ENCODE results near the gene EXD3.

The EXD3 gene

GRCh38 chr9:137307255-137308056, 115.5 kb downstream of the EXD3 start:
- Mint-ChIP-seq H3K27ac (no peak overlapping the region), H3K4me1 (peaks cover 6% of the 10 kb centered on the region), H3K36me3 (no peaks in the 10 kb centered on the region), H3K9me3 (no peaks in the 10 kb centered on the region), H3K4me3 (no peak overlapping the region)
- DNase-seq (ENCODE audit: low spot score in 2 of 2), result no peak
- no peak for ATAC-seq

- Mint-ChIP-seq H3K4me1 (peaks cover 6% of the 10 kb centered on the region), H3K36me3 (no peaks in the 10 kb centered on the region), H3K27ac (no peak overlapping the region), H3K4me3 (no peak overlapping the region), H3K9me3 (no peaks in the 10 kb centered on the region)
- DNase-seq (ENCODE audit: low spot score in 2 of 2) (no peak), ATAC-seq (no peak)
These were observed 116.1 kb downstream of the EXD3 start for GRCh38 chr9:137306850-137307254.

- no peak overlapping the region for H3K27ac Mint-ChIP-seq
These were observed 116.7 kb downstream of the EXD3 start for GRCh38 chr9:137306066-137306849.

DNA sequence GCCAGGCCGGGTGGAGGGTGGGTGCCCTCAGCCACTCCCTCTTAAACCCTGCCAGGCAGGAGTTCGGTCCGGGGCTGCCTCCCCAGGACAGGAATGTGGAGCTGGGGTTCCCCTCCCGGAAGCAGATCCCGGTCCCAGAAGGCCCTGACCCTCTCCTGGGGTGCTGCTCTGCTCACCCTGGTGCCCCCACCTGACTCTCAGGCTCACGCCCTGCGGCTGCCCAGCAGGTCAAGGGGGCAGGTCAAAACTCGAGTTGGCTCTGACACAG, 117.2 kb downstream of the EXD3 start:
- peaks cover 9% of the 10 kb centered on the region for H3K4me1 Mint-ChIP-seq
- H3K9me3 Mint-ChIP-seq, result no peaks in the 10 kb centered on the region
- H3K4me3 Mint-ChIP-seq, result no peak overlapping the region
- H3K27ac Mint-ChIP-seq, result peak overlapping the region; percentile 37
- H3K36me3 Mint-ChIP-seq, result no peaks in the 10 kb centered on the region
- DNase-seq (ENCODE audit: low spot score in 2 of 2), result no peak
- no peak for ATAC-seq

More at GRCh38 chr9:137306066-137306849, 116.7 kb downstream of the EXD3 start:
- Mint-ChIP-seq H3K4me3 (no peak overlapping the region), H3K4me1 (peaks cover 6% of the 10 kb centered on the region), H3K36me3 (no peaks in the 10 kb centered on the region), H3K9me3 (no peaks in the 10 kb centered on the region)
- no peak for ATAC-seq
- peak in 1 of 2 donors; percentile 57 for DNase-seq (ENCODE audit: low spot score in 2 of 2)

DNA sequence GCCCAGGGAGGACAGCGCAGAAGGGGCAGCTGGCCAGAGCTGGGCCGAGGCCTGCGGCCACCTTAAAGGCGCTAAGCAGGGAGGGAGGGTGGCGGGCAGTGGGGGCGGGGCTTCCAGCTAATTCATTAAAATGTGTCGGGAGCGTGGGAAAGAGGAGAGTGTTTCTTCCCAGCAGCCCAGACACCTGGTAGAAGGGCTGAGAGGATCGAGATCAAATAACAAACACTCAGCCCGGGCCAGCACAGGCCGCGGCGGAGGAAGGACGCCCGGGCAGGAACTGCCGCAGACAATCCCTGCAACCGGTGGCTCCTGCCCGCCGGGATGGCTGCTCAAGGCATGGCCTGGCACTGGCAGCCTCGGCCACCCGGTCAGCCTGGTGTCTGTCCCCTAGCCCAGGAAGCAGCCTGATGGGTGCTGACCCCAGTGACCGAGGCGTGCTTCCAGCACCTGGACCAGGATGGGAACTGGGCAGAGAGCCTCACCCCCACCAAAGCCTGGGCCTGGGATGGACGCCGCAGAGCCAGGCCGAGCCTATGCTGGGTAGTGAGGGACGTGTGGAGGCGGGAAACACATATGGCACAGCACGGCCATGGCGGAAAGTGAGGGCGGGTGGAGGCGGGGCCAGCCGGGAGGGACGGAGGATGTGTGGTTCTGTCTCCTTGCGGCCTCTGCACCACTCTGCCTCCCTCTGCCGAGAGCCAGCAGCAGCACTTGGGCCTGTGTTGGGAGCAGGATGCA, 117.7 kb downstream of the EXD3 start:
- peak in 1 of 2 donors; percentile 70 for DNase-seq (ENCODE audit: low spot score in 2 of 2)
- peak; percentile 50 for ATAC-seq
- no peaks in the 10 kb centered on the region for H3K36me3 Mint-ChIP-seq
- H3K27ac Mint-ChIP-seq, result peak overlapping the region; percentile 37
- no peak overlapping the region for H3K4me3 Mint-ChIP-seq
- no peaks in the 10 kb centered on the region for H3K9me3 Mint-ChIP-seq
- H3K4me1 Mint-ChIP-seq, result peaks cover 12% of the 10 kb centered on the region

DNA sequence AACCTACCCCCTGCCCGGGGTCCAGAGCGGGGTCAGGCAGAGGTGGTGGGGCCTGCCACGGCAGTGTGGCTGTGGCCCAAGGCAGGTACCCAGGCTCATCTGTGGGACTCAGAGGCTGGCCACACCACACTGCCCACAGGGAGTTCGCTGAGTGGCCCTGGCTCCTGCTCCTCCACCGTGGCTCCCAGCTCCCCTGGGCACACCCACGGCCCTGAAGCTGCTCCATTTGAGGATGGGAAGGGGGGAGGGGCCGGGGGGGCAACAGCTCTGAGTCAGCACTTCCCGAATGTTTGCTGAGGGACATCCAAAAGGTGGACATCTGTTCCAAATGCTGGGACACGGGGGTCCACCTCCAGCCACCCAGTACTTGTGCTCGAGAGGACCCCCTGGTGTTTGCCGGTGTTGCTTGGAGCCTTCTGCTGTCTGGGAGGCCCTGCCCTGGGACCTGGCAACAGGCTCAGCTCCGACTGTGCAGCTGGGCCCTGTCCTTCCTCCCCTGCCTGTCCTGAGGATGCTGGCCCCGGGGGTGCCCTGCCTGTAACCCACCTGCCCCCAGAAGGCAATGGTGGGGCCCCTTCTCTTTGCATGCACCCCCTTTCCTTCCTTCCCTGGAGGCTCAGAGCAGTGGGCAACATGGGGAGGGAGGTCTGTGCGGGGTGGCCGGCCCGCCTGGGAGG, 118.4 kb downstream of the EXD3 start:
- no peak for DNase-seq (ENCODE audit: low spot score in 2 of 2)
- Mint-ChIP-seq H3K4me1 (peaks cover 12% of the 10 kb centered on the region), H3K4me3 (no peak overlapping the region), H3K27ac (no peak overlapping the region), H3K9me3 (no peaks in the 10 kb centered on the region), H3K36me3 (no peaks in the 10 kb centered on the region)
- ATAC-seq, result no peak

DNA sequence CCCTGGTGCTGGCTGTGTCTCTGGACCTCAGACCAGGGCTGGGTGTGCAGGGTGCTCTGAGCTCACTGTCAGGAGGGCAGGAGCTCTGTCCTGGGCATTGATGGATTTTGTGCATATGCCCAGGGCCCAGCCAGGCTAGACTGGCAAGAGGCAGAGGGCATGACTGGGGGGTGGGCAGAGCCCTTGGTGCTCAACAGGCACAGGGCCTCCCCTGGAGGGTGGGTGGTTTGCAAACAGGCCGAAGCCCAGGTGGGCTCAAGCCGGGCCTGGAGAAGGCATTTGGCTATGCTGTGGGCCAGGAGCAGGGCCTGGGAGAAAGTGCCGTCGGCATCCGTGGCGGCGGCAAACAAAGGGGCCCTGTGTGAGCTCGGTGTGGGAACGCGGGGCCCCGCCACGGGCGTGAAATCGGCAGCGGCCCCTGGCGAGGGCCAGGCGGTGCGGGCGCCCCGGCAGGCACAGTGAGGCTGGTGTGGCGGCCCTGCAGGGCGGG, 119.0 kb downstream of the EXD3 start:
- Mint-ChIP-seq H3K27ac (no peak overlapping the region), H3K36me3 (no peaks in the 10 kb centered on the region), H3K4me1 (peaks cover 12% of the 10 kb centered on the region), H3K4me3 (peak overlapping the region; percentile 15), H3K9me3 (no peaks in the 10 kb centered on the region)
- ATAC-seq, result no peak
- DNase-seq (ENCODE audit: low spot score in 2 of 2), result no peak

- no peak overlapping the region for H3K27ac Mint-ChIP-seq
- peak in 1 of 2 donors; percentile 55 for DNase-seq (ENCODE audit: low spot score in 2 of 2)
- peaks cover 12% of the 10 kb centered on the region for H3K4me1 Mint-ChIP-seq
- no peak for ATAC-seq
- no peaks in the 10 kb centered on the region for H3K36me3 Mint-ChIP-seq
- H3K9me3 Mint-ChIP-seq, result no peaks in the 10 kb centered on the region
- H3K4me3 Mint-ChIP-seq, result peak overlapping the region; percentile 15
These were observed 119.6 kb downstream of the EXD3 start for GRCh38 chr9:137303151-137303892.

GRCh38 chr9:137302449-137303150, 120.4 kb downstream of the EXD3 start:
- no peak for DNase-seq (ENCODE audit: low spot score in 2 of 2)
- Mint-ChIP-seq H3K9me3 (no peaks in the 10 kb centered on the region), H3K27ac (no peak overlapping the region), H3K4me3 (peak overlapping the region; percentile 65), H3K36me3 (no peaks in the 10 kb centered on the region), H3K4me1 (peaks cover 12% of the 10 kb centered on the region)
- ATAC-seq, result peak; percentile 59

DNA sequence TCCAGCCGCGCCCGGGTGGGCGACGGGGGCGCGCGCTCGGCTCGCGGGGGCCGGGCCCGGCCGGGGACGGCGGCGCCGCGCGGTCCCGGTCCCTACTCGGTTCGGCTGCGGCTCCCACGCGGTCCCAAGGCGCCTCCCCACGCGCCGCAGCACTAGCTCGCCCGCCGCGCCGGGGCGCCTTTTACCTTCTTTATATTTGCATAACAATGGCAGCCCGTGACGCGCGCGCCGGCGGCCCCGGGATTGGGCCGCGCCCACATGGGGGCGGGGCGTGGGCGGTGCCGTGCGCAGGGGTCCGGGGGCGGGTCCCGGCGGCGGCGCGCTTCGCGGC, 120.9 kb downstream of the EXD3 start, which contains the start of gene NRARP:
NRARP (minus strand) TSS at position 154 of the 331 bp plus-strand sequence. CDS start 343 bp downstream, outside the sequence.
- Mint-ChIP-seq H3K9me3 (no peaks in the 10 kb centered on the region), H3K4me1 (peaks cover 12% of the 10 kb centered on the region), H3K4me3 (peak within 1 kb of the TSS; percentile 65), H3K36me3 (no peaks in the 10 kb centered on the region), H3K27ac (no peak within 1 kb of the TSS)
- ATAC-seq, result peak; percentile 80
- peak; percentile 84 to 91 for DNase-seq (ENCODE audit: low spot score in 2 of 2)

DNA sequence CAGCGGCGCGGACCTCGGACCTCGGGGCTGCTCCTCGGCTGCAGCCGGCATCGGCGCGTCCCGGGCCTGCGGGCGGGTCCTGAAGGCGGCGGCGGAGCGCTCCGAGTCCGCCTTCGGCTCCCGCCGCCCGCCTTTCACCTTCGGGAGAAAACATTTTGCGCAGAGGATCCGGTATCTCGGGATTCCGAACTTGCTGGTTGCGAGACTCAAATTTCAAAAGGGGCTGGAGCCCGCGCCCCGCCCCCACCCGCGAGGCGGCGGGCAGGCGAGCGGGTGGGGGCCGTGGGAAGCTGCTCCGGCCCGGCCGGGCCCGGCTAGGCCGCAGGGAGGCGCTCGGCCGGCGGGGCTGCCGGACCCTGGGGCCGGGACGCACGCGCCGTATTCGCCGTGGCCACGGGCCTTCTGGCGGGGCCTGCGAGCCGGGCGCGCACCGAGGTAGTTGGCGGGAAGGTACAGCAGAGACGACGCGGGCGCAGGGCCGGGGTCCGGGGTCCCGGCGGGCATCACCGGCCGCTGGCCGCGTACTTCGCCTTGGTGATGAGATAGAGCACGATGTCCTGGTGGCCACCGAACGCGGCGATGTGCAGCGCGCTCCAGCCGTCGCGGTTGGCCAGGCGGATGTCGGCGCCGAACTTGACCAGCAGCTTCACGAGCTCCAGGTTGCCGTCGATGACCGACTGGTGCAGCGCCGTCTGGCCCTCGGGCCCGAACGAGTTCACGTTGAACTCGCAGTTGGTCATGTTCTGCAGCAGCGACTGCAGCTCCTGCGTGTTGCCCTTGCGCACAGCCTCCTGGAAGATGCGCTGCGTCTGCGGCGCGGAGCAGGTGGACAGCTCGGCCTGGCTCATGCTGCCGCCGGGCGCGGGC, 121.6 kb downstream of the EXD3 start:
- Mint-ChIP-seq H3K4me3 (peak overlapping the region; percentile 65), H3K36me3 (no peaks in the 10 kb centered on the region), H3K9me3 (no peaks in the 10 kb centered on the region), H3K4me1 (peaks cover 19% of the 10 kb centered on the region), H3K27ac (no peak overlapping the region)
- ATAC-seq (peak; percentile 31), DNase-seq (ENCODE audit: low spot score in 2 of 2) (peak in 1 of 2 donors; percentile 74)

- peak overlapping the region; percentile 65 for H3K4me3 Mint-ChIP-seq
- no peak for ATAC-seq
- peaks cover 18% of the 10 kb centered on the region for H3K4me1 Mint-ChIP-seq
- no peak overlapping the region for H3K27ac Mint-ChIP-seq
- no peaks in the 10 kb centered on the region for H3K9me3 Mint-ChIP-seq
- H3K36me3 Mint-ChIP-seq, result no peaks in the 10 kb centered on the region
- peak in 1 of 2 donors; percentile 49 for DNase-seq (ENCODE audit: low spot score in 2 of 2)
These were observed 122.3 kb downstream of the EXD3 start for GRCh38 chr9:137300567-137301080.

DNA sequence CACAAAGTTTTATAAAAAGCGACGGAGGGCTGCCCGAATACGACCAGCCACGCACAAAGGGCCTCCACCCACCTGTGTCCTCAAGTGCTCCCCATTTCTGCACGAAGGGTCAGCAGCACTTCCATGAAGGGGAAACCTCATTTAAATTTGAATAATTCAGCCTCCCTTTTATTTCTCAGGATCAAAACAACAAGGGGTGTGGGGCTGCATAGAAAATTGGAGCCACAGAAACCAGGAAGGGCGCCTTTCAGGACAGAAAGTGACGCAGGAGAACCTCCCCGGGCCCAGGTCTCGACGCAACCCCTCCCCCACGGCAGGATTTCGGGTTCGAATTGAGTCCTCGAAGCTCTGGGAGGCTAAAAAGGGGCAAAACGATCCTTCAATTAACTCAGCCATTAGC, 123.0 kb downstream of the EXD3 start:
- no peak for DNase-seq (ENCODE audit: low spot score in 2 of 2)
- Mint-ChIP-seq H3K4me1 (peaks cover 14% of the 10 kb centered on the region), H3K27ac (no peak overlapping the region), H3K9me3 (no peaks in the 10 kb centered on the region), H3K4me3 (peak overlapping the region; percentile 65), H3K36me3 (no peaks in the 10 kb centered on the region)
- ATAC-seq, result no peak
